Stimulated activated CD4-positive, alpha-beta T cell treated with anti-CD3 and anti-CD28 coated beads, Interleukin-12 subunit alpha, Interleukin-12 subunit beta, amount 100 ng/mL, for 24 hours (primary cell): ENCODE data around the gene SYNRG.

Experiments used
- DNase-seq, 2 experiments: peaks; one replicate each; pipeline ENCODE4 v3.0.0-alpha.2; 2020; ENCODE audit warnings: low read depth in 2 of 2

The SYNRG gene

GRCh38 chr17:37500378-37500777, 108.8 kb downstream of the SYNRG start:
- DNase-seq, result no peak

- no peak for DNase-seq
Measured at GRCh38 chr17:37494971-37495370, 114.2 kb downstream of the SYNRG start.

- DNase-seq, result no peak
Measured at GRCh38 chr17:37494401-37494831, 114.8 kb downstream of the SYNRG start.

DNA sequence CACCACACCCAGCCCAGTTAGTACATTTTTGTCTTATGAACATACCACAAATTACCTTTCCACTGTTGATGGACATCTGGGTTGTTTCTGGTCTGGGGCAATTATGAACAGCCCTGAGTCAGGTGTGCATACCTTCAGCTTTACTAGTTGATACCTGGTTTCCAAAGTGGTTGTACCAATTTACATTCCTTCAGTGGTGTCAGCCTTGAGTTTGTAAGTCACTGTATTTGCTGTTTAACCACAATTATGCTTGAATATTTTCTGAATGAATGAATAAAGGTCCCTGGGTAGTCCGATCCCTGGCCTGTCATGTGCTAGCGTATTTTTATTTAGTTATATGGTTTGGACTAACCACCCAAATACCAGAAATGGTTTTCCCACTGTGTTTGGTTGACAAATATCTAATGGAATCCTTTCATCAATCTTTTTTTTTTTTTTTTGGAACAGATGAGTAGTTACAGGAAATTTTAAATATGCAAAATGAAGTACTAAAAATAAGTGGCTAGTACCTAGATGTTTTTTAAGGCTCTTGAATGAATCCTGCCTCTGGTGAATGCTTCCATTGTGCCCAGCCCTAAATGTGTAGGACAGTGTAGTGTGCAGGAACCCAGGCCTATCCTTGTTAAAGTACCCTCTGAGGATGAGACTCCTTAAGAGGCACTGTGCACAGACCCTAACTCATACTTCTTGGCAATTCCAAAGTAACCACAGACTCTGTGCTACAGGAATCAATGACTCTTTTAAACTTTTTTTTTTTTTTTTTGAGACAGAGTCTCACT, 115.8 kb downstream of the SYNRG start:
- no peak for DNase-seq

DNA sequence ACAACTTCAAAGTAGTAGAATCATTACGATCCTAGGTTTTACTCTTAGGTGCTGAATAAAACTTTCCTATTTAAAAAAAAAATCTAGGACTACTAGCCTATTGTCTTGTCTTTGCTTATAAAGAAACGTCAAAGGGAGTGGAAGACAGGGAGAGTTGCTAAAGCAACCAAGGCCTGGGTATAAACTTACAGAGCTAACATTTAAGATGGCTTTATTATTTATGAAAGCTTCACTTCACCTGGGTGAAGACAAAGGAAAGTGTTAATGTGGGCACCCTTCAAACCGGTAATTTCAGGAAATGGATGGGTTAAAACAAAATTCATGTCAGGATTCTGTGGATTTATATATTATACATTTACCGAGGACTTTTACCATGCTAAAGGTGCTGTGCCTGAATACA, 117.1 kb downstream of the SYNRG start:
- DNase-seq, result no peak

DNA sequence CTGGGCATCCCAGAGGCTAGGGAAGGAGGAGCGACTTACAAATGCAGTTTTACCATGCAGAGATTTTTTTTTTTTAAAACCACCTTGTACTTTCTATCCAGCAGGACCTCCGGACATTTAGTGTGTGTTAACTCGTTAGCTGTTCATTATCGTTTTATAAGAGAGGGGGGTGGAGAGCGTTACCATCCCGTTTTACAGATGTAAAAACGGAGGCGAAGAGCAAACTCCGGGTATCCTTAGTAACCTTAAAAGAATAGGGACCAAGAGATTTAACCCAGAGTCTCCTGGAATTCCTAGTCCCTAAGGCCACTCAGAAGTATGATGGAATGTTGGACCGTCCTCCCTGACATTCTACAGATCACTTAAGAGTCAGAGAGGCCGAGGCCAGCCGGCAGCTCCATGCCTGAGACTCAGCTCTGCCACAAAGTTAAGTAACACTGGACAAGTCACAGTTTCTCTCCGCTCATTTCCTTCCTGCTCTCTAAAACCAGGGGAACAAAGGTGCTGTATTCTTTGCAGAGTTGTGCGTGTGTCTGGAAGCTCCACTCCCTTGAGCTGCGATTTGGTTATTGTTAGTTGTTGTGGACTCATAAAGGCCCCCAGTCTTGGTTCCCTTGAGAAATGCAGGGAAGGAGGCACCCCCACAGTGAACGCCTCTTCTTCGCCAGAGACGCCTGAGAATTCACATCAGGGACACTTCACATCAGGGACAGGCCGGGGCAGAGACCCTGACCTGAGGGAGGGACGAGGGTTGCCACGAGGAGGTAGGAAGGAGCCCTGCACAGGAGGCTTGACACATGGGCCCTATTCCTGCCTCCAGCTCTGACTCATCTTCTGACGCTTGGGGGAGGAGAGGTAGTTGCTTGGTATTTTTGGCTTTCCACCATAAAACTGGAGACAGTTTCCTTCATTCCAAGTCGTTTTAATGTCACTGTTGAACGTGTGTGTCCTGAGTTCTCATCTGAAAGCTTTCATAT, 118.3 kb downstream of the SYNRG start:
- DNase-seq, result peak in 1 of 2 experiments; percentile 12

DNA sequence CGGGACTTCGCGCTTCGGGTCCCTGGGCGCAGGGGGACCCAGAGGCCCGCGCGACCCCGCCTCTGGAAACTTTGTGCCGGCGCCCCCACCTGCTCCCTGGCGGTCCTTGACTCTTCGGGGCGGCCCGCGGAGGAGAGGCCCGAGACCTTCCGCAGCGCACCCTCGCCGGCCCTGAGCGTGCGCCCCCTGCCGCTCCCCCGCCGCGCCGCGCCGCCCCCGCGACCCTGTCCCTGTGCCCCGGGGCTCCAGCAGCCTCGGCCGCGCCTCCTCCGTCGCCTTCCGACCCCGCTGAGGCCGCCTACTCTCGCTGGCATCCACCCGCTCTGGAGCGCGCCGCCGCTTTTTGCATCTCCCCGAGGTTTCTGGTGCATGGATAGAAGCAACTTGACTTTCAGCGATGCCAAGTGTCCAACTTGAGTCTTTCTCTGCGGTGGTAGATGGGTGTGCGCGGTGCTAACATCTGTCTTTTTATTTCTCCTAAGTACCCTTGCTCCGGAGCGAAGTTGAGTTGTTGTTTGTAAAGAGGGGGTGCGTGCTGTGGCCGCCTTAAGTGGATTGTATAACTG, 119.1 kb downstream of the SYNRG start:
- peak; percentile 50 to 63 for DNase-seq

DNA sequence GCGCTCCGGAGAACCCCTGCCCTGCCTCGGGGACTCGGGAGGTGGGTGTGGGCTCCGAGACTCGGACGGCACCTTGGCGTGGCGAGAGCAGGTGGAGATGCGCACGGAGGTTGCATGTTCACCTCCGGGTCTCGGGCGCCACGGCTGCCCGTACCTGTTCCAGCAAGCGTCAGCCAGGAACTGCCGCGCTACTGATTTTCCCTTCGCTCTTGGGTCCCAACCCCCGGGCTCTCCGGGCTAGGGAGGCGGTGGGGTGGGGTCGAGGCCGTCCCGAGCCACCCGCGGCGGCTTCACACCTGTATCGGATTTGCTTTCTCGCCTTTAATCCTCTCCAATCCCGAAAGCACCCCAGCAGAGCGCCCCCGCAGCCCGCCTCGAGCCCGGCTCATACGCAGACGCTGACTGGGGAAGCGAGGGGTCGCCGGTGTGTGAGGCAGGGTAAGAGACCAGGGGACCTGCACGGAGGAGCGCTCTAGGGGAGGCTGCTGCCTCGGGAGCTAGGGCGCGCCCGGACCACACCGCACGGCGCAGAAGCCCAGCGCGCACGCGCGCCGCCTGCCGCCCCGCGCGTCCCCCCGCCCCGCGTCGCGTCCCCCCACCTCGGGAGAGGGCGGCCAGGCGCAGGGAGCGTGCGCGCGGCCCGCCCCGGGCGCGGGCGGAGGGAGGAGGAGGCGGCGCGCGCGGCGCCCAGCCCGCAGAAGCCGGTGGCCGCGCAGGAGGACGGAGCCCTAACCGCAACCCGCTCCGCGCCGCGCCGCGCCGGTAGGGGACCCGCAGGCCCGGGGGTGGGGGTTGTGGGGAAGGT, 119.8 kb downstream of the SYNRG start, which contains the start of gene DUSP14:
Gene DUSP14 (plus strand): TSS at position 695 of the 805 bp plus-strand sequence. CDS start 22,382 bp downstream, outside the sequence.
- DNase-seq, result peak; percentile 55 to 71

DNA sequence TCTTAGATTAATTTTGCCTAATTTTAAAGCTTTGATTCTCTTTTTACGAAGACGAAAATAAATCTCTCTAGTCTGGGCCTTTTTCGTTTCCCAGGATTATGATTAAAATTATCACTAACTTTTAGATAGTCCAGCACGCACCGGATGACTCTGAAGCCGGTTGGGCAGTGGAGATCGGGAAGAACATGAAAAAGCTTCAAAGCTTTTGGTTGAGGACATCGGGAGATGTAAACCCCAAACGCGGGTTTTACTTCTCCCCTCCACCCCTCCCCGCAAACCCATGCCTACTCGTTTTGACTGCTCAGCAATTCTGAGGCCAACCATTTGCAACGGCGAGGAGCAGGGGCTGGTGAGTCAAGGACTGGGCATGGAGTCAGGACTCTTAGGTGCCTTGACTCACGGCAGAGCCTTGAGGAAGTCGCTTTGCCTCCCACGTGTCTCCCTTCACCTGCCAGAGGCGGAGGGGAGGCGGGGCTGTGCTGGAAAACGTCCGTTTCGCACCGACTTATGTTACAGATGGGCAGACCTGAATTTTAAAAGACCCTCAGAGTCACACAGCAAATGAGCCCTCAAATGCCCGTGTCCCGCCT, 120.5 kb downstream of the SYNRG start:
- peak; percentile 33 to 52 for DNase-seq

GRCh38 chr17:37488009-37488604, 121.1 kb downstream of the SYNRG start:
- no peak for DNase-seq

DNA sequence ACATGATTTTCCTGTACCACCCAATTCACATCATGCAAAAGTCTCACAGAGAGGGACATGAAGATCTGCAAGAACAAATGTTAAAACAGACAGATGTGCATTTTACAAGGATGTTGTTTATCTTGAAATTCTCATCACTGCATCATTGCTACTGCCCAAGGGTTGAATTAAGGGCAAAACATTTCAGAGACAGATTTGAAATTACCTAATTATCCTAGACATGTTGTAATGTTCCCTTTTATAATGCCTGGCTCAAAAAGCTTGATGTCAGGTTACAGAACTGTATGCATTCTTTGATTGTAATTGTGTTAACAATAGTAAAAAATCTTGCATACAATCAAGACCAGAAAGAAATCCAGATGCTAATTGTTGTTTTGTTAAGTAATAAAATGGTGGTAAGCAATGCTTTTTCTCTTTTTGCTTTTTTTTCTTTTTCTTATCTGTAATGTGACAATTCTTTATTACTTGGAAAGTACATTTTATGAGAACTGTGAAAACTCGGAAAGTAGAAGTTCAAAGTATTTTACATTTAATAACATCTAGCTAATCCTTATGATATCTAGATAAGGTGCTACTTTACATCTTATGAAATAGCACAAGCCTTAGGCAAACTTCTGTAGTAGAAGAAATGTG, 123.2 kb downstream of the SYNRG start:
- DNase-seq, result no peak

- no peak for DNase-seq
Measured at GRCh38 chr17:37483311-37484039, 125.7 kb downstream of the SYNRG start.

- DNase-seq, result no peak
Measured at GRCh38 chr17:37481001-37481665, 128.1 kb downstream of the SYNRG start.

DNA sequence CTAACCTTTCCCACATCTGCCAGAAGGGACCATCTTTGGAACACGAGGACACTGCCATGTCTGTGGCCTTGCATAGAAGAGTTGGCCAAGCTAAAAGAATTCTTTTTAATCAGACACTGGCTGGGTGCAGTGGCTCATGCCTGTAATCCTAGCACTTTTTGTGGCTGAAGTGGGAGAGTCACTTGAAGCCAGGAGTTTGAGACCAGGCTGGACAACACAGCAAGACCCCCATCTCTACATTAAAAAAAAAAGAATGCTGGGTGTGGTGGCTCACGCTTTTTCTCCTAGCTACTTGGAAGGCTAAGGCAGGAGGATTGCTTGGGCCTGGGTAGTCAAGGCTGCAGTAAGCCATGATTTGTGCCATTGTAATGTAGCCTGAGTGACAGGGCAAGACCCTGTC, 128.8 kb downstream of the SYNRG start:
- no peak for DNase-seq

- no peak for DNase-seq
Measured at GRCh38 chr17:37479025-37479424, 130.2 kb downstream of the SYNRG start.

GRCh38 chr17:37478187-37478586, 131.0 kb downstream of the SYNRG start:
- DNase-seq, result no peak

- DNase-seq, result no peak
Measured at GRCh38 chr17:37476431-37477120, 132.6 kb downstream of the SYNRG start.
